ENCODE results near the gene JAG2. TPM values are rescaled to one million over a fixed set of nuclear protein-coding genes. Genes with fewer than 3 reads are reported as not detected.

The JAG2 gene
- total RNA-seq, 3 donors from 2014 or later = 4.2 to 15.4 (median 13.1) TPM

DNA sequence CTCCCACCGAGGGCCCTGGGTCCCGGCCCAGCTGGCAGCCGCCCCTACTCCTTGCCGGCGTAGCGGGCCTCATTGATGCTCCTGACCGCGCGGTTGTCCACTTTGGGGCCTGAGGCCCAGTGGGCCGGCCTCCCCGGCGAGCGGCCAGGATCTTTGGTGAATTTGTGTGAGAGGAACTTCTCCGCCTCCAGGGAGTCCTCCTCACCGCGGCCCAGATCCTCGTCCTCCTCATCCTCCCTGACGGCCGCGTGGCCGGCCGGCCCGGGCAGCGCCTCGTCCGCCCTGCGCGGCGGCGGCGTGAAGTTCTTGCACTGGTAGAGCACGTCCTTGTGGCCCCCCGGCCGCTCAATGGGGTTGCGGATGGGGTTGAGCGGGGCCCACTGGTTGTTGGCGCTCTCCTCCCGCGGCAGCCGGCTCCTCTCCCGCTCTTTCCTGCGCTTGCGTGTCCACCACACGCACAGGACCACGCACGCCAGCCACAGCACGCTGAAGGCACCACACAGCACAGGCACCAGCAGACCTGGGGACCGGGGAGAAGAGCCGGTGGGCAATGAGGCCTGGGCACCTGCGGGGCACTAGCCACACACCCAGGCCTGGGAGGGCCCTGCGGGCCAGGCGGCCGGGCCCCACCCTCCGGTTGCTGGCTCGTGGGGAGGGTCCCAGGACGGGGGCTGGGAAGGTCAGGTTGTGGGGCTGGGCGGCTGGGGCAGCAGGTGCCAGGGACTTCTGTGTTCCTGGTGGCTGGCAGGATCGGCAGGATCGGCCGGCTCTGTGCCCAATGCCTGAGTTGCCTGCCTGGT, 25.7 kb downstream of the JAG2 start:
- Histone ChIP-seq H3K27ac (no peak overlapping the region), H3K27me3 (no peaks in the 10 kb centered on the region), H3K4me3 (no peak overlapping the region), H3K9me3 (peaks cover 14 to 21% of the 10 kb centered on the region in 2 donors), H3K36me3 (no peaks in the 10 kb centered on the region), H3K4me1 (no peaks in the 10 kb centered on the region)
- intact Hi-C loops (cut with DNase I; ENCODE audit: low total_unique reads) = no loop called here
- peak in 1 of 2 donors; percentile 46 for DNase-seq (ENCODE audit: low spot score in 2 of 2)
- no peak for TF ChIP-seq POLR2AphosphoS5 (IDR thresholded peaks at IDR 0.05)
- no peak for TF ChIP-seq POLR2A (IDR thresholded peaks at IDR 0.05)
- TF ChIP-seq, protein P1, sequence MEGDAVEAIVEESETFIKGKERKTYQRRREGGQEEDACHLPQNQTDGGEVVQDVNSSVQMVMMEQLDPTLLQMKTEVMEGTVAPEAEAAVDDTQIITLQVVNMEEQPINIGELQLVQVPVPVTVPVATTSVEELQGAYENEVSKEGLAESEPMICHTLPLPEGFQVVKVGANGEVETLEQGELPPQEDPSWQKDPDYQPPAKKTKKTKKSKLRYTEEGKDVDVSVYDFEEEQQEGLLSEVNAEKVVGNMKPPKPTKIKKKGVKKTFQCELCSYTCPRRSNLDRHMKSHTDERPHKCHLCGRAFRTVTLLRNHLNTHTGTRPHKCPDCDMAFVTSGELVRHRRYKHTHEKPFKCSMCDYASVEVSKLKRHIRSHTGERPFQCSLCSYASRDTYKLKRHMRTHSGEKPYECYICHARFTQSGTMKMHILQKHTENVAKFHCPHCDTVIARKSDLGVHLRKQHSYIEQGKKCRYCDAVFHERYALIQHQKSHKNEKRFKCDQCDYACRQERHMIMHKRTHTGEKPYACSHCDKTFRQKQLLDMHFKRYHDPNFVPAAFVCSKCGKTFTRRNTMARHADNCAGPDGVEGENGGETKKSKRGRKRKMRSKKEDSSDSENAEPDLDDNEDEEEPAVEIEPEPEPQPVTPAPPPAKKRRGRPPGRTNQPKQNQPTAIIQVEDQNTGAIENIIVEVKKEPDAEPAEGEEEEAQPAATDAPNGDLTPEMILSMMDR (IDR thresholded peaks at IDR 0.05) = no peak

DNA sequence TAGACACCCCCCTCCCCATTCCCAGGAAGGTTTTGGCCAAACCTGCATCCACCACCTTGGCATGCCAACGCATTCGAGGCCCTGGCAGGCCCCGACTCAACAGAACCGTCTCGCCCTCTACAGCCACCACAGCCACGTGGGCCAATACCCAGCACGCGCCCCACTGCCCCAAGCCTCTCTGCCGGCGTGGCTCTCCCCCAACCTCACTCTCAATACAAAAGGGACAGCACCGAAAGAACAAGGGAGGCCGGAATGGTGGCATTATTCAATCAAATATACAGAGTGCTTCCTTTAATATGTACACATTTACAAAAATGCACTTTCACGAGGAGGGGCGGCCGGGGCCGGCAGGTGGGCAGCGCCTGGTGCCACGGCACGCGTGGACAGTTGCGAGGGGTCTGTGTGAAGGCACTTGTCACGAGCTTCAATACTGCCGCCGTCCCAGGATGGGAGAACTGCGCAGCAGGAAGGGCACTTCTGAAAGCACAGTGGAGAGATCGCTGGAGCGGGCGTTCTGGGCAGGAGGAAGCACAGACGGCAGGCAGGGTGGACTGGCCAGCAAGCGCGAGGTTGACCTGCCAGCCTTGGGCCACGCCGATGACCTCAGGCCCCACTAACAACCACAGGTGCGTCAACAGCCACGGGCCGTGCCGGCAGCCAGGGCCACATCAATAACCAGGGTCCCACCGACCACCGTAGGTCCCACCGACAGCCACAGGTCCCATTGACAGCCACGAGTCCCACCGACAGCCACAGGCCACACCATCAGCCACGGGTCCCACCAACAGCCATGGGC, 26.9 kb downstream of the JAG2 start:
- H3K27ac ChIP-seq = no peak overlapping the region
- TF ChIP-seq, protein P1 (IDR thresholded peaks at IDR 0.05) = no peak
- TF ChIP-seq POLR2A (IDR thresholded peaks at IDR 0.05) = no peak
- no peak for TF ChIP-seq POLR2AphosphoS5 (IDR thresholded peaks at IDR 0.05)
- no peak overlapping the region for H3K4me3 ChIP-seq
- H3K4me1 ChIP-seq = no peaks in the 10 kb centered on the region
- peak in 1 of 2 donors; percentile 44 for DNase-seq (ENCODE audit: low spot score in 2 of 2)
- intact Hi-C loops (cut with DNase I; ENCODE audit: low total_unique reads) = no loop called here
- H3K9me3 ChIP-seq = peaks cover 14 to 21% of the 10 kb centered on the region in 2 donors
- no peaks in the 10 kb centered on the region for H3K27me3 ChIP-seq
- no peaks in the 10 kb centered on the region for H3K36me3 ChIP-seq

DNA sequence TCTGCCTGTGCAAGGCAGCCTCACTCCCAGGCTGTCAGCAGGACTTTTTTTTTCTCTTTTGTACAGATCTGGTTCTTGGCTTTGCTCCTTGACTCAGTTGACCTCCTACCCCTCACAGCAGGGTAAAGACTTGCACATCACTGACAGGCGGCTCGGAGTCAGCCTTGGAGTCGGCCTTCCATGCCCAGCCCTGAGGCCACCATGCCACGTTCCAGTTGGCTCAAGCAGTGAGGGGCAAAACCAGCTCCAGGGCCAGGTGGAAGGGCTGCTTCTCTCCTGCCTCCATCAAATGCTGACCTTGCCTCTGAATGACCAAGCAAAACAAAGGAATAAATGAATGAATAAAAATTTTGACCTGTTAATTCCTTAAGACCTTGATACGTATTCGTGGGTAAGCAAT, 27.6 kb downstream of the JAG2 start:
- H3K4me1 ChIP-seq = no peaks in the 10 kb centered on the region
- H3K9me3 ChIP-seq = peaks cover 14 to 21% of the 10 kb centered on the region in 2 donors
- H3K4me3 ChIP-seq = no peak overlapping the region
- H3K36me3 ChIP-seq = no peaks in the 10 kb centered on the region
- peak in 1 of 2 donors; percentile 6 for DNase-seq (ENCODE audit: low spot score in 2 of 2)
- TF ChIP-seq POLR2AphosphoS5 (IDR thresholded peaks at IDR 0.05) = no peak
- TF ChIP-seq, protein P1 (IDR thresholded peaks at IDR 0.05) = no peak
- TF ChIP-seq POLR2A (IDR thresholded peaks at IDR 0.05) = no peak
- H3K27ac ChIP-seq = no peak overlapping the region
- H3K27me3 ChIP-seq = no peaks in the 10 kb centered on the region
- intact Hi-C loops (cut with DNase I; ENCODE audit: low total_unique reads) = no loop called here

DNA sequence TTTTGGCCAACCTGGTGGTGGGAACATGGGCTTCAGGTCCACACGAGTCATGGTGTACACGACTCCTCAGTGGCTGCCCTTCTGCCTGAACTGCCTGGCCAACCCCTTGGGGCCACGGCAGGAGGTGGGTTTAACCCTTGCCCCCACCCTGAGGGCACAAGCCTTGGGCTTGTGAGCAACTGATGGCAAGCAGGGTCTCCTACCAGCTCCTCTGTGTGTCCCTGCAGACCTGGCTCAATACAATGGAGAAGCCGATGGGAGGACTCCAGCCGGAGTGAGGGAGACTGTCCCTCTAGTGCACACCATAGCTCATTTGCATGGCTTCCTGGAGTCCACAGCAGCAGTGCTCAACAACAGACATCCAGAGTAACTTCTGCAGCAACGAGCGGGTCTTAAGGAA, 28.0 kb downstream of the JAG2 start:
- Histone ChIP-seq H3K36me3 (no peaks in the 10 kb centered on the region), H3K27me3 (no peaks in the 10 kb centered on the region), H3K27ac (no peak overlapping the region), H3K4me1 (no peaks in the 10 kb centered on the region), H3K9me3 (peaks cover 14 to 21% of the 10 kb centered on the region in 2 donors), H3K4me3 (no peak overlapping the region)
- no peak for DNase-seq (ENCODE audit: low spot score in 2 of 2)
- TF ChIP-seq, protein P1 (IDR thresholded peaks at IDR 0.05) = no peak
- TF ChIP-seq POLR2A (IDR thresholded peaks at IDR 0.05) (no peak), POLR2AphosphoS5 (IDR thresholded peaks at IDR 0.05) (no peak)
- intact Hi-C loops (cut with DNase I; ENCODE audit: low total_unique reads) = no loop called here

DNA sequence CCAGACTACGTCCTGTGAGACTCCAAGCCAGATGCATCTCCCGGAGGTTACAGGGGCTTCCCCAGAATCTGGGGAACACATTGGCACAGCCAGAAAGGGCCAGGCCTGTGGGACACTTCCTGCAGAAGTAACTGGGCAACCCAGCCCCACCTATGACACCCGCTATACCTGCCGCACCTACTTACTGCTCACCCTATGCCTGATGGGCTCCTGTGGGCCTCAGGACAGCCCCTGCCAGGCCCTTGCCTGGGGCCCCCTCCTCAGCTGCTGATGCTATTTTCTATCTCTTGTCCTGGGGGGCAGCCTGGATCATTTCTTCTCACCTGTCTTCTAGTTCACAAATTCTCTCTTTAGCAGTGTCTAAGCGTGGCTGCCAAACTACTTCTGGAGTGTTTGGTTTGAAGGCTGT, 28.7 kb downstream of the JAG2 start:
- TF ChIP-seq POLR2A (IDR thresholded peaks at IDR 0.05) (no peak), POLR2AphosphoS5 (IDR thresholded peaks at IDR 0.05) (no peak)
- TF ChIP-seq, protein P1 (IDR thresholded peaks at IDR 0.05) = no peak
- DNase-seq (ENCODE audit: low spot score in 2 of 2) = no peak
- intact Hi-C loops (cut with DNase I; ENCODE audit: low total_unique reads) = no loop called here
- peaks cover 14 to 21% of the 10 kb centered on the region in 2 donors for H3K9me3 ChIP-seq
- no peaks in the 10 kb centered on the region for H3K27me3 ChIP-seq
- H3K4me3 ChIP-seq = no peak overlapping the region
- H3K4me1 ChIP-seq = no peaks in the 10 kb centered on the region
- no peaks in the 10 kb centered on the region for H3K36me3 ChIP-seq
- no peak overlapping the region for H3K27ac ChIP-seq

All from breast epithelium (tissue), 4 donors.